ENCODE measurements around the gene SKI. TPM values are rescaled to one million over a fixed set of nuclear protein-coding genes. Genes with fewer than 3 reads are reported as not detected.

The SKI gene
- total and polyA plus RNA-seq, 5 donors from 2014 or later = 0.25 to 218 (median 0.35) TPM

DNA sequence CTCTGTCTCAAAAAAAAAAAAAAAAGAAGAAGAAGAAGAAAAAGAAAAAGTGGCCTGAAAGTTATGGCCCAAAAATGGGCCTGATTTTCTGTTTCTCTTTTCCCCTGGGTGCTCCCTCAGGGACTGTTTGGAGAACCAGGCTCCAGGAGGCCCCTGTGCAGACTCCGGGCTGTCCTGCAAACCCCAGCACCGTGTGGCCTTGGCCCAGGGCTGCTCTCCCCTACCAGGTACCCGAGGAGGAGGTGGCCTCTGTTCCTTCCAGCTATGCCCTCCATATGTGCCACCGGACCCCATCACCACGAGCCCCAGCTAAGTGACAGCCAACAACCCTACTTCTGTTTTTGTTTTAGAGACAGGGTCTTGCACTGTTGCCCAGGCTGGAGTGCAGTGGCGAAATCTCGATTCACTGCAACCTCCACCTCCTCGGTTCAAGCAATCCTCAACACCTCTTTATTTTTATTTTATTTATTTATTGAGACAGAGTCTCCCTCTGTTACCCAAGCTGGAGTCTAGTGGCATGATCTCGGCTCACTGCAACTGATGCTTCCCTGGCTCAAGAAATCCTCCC lies 26.0 kb upstream of the SKI start:
- no peak overlapping the region for H3K27ac ChIP-seq (ENCODE audit: insufficient read depth, low read length, poor library complexity, severe bottlenecking)
- peaks cover 34% of the 10 kb centered on the region for H3K4me1 ChIP-seq (ENCODE audit: control insufficient read depth, insufficient read depth, low read length, poor library complexity, severe bottlenecking)
- no peaks in the 10 kb centered on the region for H3K27me3 ChIP-seq (ENCODE audit: control insufficient read depth, insufficient read depth, low read length)
- H3K9me3 ChIP-seq (ENCODE audit: control insufficient read depth in 2 of 2, low read length in 2 of 2) = no peaks in the 10 kb centered on the region
- Mint-ChIP-seq H3K36me3 (no peaks in the 10 kb centered on the region), H3K27ac (peak overlapping the region in 2 of 3 donors; percentile 32 to 42), H3K27me3 (no peaks in the 10 kb centered on the region), H3K4me3 (peak overlapping the region in 3 of 4 donors; percentile 32 to 63 (median 39)), H3K4me1 (peaks cover 0 to 32% (median 9%) of the 10 kb centered on the region in 4 donors), H3K9me3 (no peaks in the 10 kb centered on the region)
- ATAC-seq (ENCODE audit: low read depth in 2 of 2) (no peak), DNase-seq (no peak)
- H3K36me3 ChIP-seq (ENCODE audit: control insufficient read depth, insufficient read depth, low read length) = no peaks in the 10 kb centered on the region
- no peak overlapping the region for H3K4me3 ChIP-seq (ENCODE audit: low read depth, low read length)

DNA sequence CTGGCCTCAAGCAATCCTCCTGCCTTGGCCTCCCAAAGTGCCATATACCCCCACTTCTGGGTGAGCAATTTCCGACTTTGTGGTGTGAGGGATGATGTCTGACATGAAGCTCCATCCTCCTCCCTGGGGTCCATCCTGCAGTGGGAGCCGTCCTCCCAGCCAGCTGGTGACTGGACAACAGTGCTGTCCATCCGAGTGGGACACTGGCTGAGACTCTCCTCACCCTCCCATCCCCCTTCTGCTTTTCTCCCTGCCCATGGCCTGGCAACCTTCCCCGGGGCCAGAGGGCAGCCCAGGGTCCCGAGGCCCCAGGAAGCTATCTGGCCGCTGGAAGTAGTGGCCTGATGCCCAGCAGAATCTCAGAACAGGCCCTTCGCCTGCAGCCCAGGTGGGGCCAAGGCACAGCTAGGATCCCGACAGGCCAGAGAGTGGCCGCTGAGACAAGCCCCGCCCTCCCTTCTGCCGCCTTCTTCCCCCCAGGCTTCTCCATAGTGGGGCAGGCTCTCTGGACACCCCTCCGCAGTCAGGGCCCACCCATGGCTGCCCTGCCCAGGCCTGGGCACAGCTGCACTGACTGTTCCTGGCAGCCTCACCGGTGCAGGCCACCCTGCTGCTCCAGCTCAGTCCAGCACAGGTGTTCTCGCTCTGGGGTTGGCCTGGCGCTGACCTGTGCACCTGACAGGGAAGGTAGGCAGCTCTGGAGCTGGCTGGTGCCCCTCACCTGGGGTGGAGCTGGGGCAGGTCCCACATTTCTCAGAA lies 25.1 kb upstream of the SKI start:
- no peaks in the 10 kb centered on the region for H3K27me3 ChIP-seq (ENCODE audit: control insufficient read depth, insufficient read depth, low read length)
- no peak overlapping the region for H3K27ac ChIP-seq (ENCODE audit: insufficient read depth, low read length, poor library complexity, severe bottlenecking)
- H3K4me3 Mint-ChIP-seq = peak overlapping the region in 2 of 4 donors; percentile 32 to 75
- no peak overlapping the region for H3K27ac Mint-ChIP-seq
- no peak overlapping the region for H3K4me3 ChIP-seq (ENCODE audit: low read depth, low read length)
- H3K9me3 Mint-ChIP-seq = no peaks in the 10 kb centered on the region
- no peaks in the 10 kb centered on the region for H3K36me3 Mint-ChIP-seq
- no peak for ATAC-seq (ENCODE audit: low read depth in 2 of 2)
- H3K9me3 ChIP-seq (ENCODE audit: control insufficient read depth in 2 of 2, low read length in 2 of 2) = no peaks in the 10 kb centered on the region
- H3K4me1 Mint-ChIP-seq = peaks cover 0 to 30% (median 9%) of the 10 kb centered on the region in 4 donors
- no peaks in the 10 kb centered on the region for H3K27me3 Mint-ChIP-seq
- H3K36me3 ChIP-seq (ENCODE audit: control insufficient read depth, insufficient read depth, low read length) = no peaks in the 10 kb centered on the region
- peaks cover 33% of the 10 kb centered on the region for H3K4me1 ChIP-seq (ENCODE audit: control insufficient read depth, insufficient read depth, low read length, poor library complexity, severe bottlenecking)
- no peak for DNase-seq

DNA sequence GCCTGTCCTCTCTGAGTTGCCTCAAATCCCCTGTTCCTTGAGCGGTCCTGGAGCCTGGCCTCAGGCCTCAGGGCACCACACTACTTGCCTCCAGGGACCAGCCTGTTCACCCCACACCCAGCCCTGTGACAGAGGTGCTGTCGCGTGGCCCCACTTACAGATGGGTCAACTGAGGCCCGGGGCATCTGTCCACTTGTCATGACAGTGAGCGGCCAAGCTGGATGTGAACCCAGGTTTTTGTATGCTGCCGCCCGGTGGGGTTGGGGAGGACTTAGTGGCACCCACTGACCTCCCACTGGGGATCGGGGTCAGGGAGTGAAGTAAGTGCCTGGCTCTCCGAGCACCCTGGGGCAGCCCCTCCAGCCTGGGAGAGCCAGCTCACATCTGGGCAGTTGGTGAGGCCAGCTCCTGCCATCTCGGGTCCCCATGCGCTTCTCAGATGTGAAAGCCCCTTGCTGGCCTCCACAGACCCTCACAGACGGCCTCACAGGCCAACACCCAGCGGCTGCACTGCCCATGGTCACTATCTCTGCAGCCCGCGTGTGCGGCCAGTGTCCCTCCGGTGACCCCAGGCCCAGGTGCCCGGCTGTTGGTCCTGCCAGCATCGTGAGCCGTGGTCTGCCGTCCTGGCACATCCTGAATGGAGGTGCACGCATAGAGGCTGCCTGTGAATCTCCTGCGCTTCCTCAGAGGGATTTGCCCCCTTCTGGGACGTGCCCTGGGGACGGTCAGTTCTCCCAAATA lies 24.3 kb upstream of the SKI start:
- ATAC-seq (ENCODE audit: low read depth in 2 of 2) (no peak), DNase-seq (no peak)
- peak overlapping the region; percentile 61 for H3K27ac ChIP-seq (ENCODE audit: insufficient read depth, low read length, poor library complexity, severe bottlenecking)
- Mint-ChIP-seq H3K4me3 (peak overlapping the region in 1 of 4 donors; percentile 24), H3K27ac (no peak overlapping the region), H3K36me3 (no peaks in the 10 kb centered on the region), H3K4me1 (peaks cover 0 to 23% (median 9%) of the 10 kb centered on the region in 4 donors), H3K27me3 (no peaks in the 10 kb centered on the region), H3K9me3 (no peaks in the 10 kb centered on the region)
- H3K36me3 ChIP-seq (ENCODE audit: control insufficient read depth, insufficient read depth, low read length) = no peaks in the 10 kb centered on the region
- H3K27me3 ChIP-seq (ENCODE audit: control insufficient read depth, insufficient read depth, low read length) = no peaks in the 10 kb centered on the region
- H3K4me3 ChIP-seq (ENCODE audit: low read depth, low read length) = no peak overlapping the region
- no peaks in the 10 kb centered on the region for H3K9me3 ChIP-seq (ENCODE audit: control insufficient read depth in 2 of 2, low read length in 2 of 2)
- peaks cover 25% of the 10 kb centered on the region for H3K4me1 ChIP-seq (ENCODE audit: control insufficient read depth, insufficient read depth, low read length, poor library complexity, severe bottlenecking)

DNA sequence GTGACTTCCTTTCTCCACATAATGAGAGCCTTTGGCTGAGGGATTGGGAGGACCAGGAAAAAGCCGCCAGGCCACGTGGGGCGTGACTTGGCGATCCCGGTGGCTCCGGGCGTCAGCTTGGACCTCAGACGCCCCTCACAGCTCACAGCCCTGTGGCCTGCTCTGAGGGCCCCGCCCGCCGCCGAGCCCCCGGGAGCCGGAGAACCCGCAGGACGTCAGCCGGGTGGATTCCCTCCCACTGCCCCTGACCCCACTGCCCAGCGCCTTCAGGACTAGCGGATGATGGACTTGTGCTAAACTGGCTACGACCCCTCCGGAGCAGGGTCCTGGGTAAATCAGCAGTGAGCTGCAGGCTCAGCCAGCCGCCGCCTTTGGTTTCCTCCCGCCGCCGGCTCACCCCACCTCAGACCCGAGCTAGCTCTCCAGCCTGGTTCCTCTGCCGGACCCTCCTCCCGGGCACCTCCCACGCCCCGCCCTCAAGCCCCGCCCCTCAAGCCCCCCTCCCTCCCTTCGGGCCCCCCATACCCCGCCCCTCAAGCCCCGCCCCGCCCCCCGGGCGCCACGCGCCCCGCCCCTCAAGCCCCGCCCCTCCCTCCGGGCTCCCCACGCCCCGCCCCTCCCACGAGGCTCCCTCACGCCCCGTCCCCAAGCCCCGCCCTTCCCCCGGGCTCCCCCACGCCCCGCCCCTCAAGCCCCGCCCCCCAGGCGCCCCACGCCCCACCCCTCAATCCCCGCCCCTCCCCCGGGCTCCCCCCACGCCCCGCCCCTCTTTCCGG lies 23.5 kb upstream of the SKI start:
- no peaks in the 10 kb centered on the region for H3K36me3 ChIP-seq (ENCODE audit: control insufficient read depth, insufficient read depth, low read length)
- peaks cover 0 to 2% (median 0%) of the 10 kb centered on the region in 7 donors for H3K9me3 Mint-ChIP-seq
- no peaks in the 10 kb centered on the region for H3K9me3 ChIP-seq (ENCODE audit: control insufficient read depth in 2 of 2, low read length in 2 of 2)
- peak overlapping the region in 2 of 4 donors; percentile 24 to 69 for H3K4me3 Mint-ChIP-seq
- H3K27me3 Mint-ChIP-seq = no peaks in the 10 kb centered on the region
- no peaks in the 10 kb centered on the region for H3K27me3 ChIP-seq (ENCODE audit: control insufficient read depth, insufficient read depth, low read length)
- DNase-seq (peak in 1 of 3 donors; percentile 68), ATAC-seq (ENCODE audit: low read depth in 2 of 2) (peak; percentile 6 to 28)
- peaks cover 0 to 15% (median 2%) of the 10 kb centered on the region in 4 donors for H3K4me1 Mint-ChIP-seq
- no peaks in the 10 kb centered on the region for H3K36me3 Mint-ChIP-seq
- H3K27ac ChIP-seq (ENCODE audit: insufficient read depth, low read length, poor library complexity, severe bottlenecking) = peak overlapping the region; percentile 61
- peaks cover 18% of the 10 kb centered on the region for H3K4me1 ChIP-seq (ENCODE audit: control insufficient read depth, insufficient read depth, low read length, poor library complexity, severe bottlenecking)
- no peak overlapping the region for H3K27ac Mint-ChIP-seq
- H3K4me3 ChIP-seq (ENCODE audit: low read depth, low read length) = no peak overlapping the region

DNA sequence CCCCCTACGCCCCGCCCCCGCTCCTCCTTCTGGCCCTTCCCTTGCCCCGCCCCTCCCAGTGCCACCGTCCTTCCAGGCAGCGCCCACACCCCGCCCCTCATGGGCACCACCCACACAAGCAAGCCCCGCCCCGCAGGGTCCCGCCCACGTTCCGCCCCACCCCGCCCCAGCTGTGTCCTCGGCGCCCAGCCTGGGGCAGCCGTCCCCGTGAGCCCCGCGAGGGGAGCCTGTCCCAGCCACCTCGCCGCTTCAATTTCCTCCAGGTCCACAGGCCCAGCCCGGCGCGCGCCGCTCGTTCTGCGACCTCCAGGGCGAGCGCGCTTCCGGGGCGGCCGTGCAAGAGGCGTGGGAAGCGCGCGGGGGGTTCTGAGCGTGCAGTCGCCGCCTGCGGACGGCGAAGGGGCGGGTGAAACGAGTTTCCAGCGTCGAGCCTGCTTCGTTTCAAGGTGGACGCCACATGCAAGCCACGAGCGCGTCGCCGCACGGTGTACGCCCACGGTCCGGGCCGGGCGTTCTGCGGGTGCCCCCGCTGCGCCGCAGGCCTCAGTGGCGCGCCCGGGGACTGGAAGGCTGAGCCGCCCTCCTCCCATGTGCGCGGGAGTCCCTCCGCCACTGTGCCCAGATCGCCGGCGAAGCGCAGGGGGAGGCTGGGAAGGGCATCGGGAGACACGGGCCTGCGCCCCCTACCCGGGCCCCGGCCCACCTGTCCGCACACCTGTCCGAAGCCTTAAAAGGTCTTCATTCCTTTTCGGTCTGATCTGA lies 22.7 kb upstream of the SKI start:
- no peaks in the 10 kb centered on the region for H3K27me3 ChIP-seq (ENCODE audit: control insufficient read depth, insufficient read depth, low read length)
- Mint-ChIP-seq H3K36me3 (no peaks in the 10 kb centered on the region), H3K4me1 (peaks cover 0 to 10% (median 0%) of the 10 kb centered on the region in 4 donors), H3K9me3 (peaks cover 0 to 2% (median 0%) of the 10 kb centered on the region in 7 donors), H3K27me3 (no peaks in the 10 kb centered on the region), H3K4me3 (peak overlapping the region; percentile 15 to 73 (median 44)), H3K27ac (no peak overlapping the region)
- peaks cover 16% of the 10 kb centered on the region for H3K4me1 ChIP-seq (ENCODE audit: control insufficient read depth, insufficient read depth, low read length, poor library complexity, severe bottlenecking)
- H3K36me3 ChIP-seq (ENCODE audit: control insufficient read depth, insufficient read depth, low read length) = no peaks in the 10 kb centered on the region
- DNase-seq (peak; percentile 91 to 92 (median 92)), ATAC-seq (ENCODE audit: low read depth in 2 of 2) (peak; percentile 88)
- H3K4me3 ChIP-seq (ENCODE audit: low read depth, low read length) = no peak overlapping the region
- H3K27ac ChIP-seq (ENCODE audit: insufficient read depth, low read length, poor library complexity, severe bottlenecking) = peak overlapping the region; percentile 67
- no peaks in the 10 kb centered on the region for H3K9me3 ChIP-seq (ENCODE audit: control insufficient read depth in 2 of 2, low read length in 2 of 2)

DNA sequence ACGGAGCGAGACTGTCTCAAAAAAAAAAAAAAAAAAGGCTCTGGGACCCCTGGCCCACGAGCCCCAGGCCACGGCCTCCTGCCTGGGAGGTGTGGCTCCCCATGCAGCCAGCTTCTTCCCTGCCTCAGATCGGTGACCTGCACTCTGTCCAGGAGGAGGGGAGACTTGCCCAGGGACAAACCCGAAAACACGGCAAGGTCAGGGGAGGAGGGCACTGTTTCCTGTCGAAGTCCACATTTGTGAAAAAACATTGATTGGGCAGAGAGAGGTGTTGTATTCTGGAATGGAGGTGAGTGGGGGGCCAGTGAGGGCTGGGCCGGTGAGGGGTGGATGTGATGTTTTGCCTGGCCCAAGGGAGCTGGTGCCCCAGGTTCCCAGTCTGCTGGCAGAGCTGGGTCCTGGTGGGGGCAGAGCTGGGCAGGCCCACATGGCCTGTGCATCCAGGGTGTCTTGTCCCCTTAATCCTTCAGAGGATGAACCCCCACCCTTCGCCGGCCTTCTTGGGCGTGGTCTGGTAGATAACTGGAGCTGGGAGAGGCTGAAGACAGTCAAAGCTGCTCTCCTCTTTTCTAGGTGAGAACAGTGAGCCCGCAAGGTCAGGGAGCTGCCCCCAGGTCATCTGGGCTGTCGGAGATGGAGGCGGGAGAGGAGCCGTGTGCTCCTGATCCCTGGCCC lies 21.2 kb upstream of the SKI start:
- Histone ChIP-seq H3K9me3 (ENCODE audit: control insufficient read depth in 2 of 2, low read length in 2 of 2) (no peaks in the 10 kb centered on the region), H3K36me3 (ENCODE audit: control insufficient read depth, insufficient read depth, low read length) (no peaks in the 10 kb centered on the region), H3K4me1 (ENCODE audit: control insufficient read depth, insufficient read depth, low read length, poor library complexity, severe bottlenecking) (peaks cover 16% of the 10 kb centered on the region), H3K27me3 (ENCODE audit: control insufficient read depth, insufficient read depth, low read length) (no peaks in the 10 kb centered on the region), H3K4me3 (ENCODE audit: low read depth, low read length) (no peak overlapping the region), H3K27ac (ENCODE audit: insufficient read depth, low read length, poor library complexity, severe bottlenecking) (no peak overlapping the region)
- Mint-ChIP-seq H3K4me1 (peaks cover 0 to 7% (median 0%) of the 10 kb centered on the region in 4 donors), H3K4me3 (peak overlapping the region in 1 of 4 donors; percentile 21), H3K27me3 (no peaks in the 10 kb centered on the region), H3K36me3 (no peaks in the 10 kb centered on the region), H3K9me3 (peaks cover 0 to 2% (median 0%) of the 10 kb centered on the region in 7 donors), H3K27ac (no peak overlapping the region)
- no peak for DNase-seq
- no peak for ATAC-seq (ENCODE audit: low read depth in 2 of 2)
